HUES48 (cell line): ENCODE data around the gene S100A14.

ENCODE experiments used
- H3K27ac ChIP-seq: one replicate; pipeline ENCODE4 v1.7.0; 2013; ENCODE audit warnings: low read depth, low read length, inconsistent platforms
- H3K27me3 ChIP-seq: 2 replicates; pipeline ENCODE4 v1.6.1; 2013; ENCODE audit warnings: mild to moderate bottlenecking, low read length; ENCODE audit not compliant: control insufficient read depth, insufficient read depth
- H3K36me3 ChIP-seq: 2 replicates; pipeline ENCODE4 v1.6.1; 2013; ENCODE audit warnings: low read length; ENCODE audit not compliant: control insufficient read depth, insufficient read depth
- H3K4me1 ChIP-seq: 2 replicates; pipeline ENCODE4 v1.6.1; 2013; ENCODE audit warnings: mild to moderate bottlenecking, low read length; ENCODE audit not compliant: control insufficient read depth, insufficient read depth
- H3K4me3 ChIP-seq: 2 replicates; pipeline ENCODE4 v1.5.1; 2013; ENCODE audit warnings: mild to moderate bottlenecking, low read depth, low read length
- H3K9ac ChIP-seq: 2 replicates; pipeline ENCODE4 v1.6.1; 2013; ENCODE audit warnings: mild to moderate bottlenecking, low read depth, low read length, moderate library complexity
- H3K9me3 ChIP-seq: 2 replicates; pipeline ENCODE4 v1.6.1; 2013; ENCODE audit warnings: low read length; ENCODE audit not compliant: control insufficient read depth, insufficient read depth

S100A14 gene

DNA sequence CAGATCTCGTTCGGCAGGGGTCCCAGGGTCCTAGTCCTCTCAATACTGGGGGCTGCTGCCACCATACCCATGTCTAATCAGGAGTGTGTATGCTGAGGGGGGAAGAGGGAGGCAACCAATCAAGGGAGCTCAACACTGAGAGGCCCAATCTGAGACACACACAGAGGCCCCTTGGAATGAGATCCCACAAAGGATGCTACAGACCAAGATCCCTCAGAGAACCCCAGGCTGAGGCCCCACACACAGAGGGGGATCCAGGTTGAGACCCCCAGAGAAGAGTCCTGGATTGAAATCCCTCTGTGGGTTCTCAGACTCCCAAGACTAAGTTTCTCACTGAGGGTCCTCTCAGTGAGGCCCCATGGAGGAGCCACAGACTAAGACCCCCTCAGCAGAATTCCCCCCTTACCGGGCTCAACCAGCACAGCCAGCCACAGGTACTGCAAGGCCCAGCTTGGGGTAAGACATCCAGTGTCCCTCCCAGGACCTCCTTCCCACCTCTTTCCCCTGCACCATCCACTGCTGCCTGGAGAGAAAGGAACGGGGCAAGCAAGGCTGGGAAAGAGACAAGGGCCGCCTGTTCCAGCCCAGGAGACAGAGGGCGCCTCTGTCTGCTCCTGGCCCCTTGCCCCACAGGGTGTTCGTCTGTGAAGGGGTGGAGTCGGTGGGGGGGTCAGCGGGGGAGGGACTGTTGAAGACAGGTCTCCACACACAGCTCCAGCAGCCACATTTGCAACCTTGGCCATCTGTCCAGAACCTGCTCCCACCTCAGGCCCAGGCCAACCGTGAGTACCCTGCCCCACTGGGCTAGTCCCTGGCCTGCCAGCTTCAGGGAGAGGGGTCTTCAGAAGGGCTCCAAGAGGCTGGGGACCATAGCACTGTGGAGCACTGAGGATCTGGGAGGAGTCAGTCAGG lies 11.8 kb upstream of the S100A14 start, which contains the start of gene S100A1:
Gene S100A1 (plus strand): TSS at position 720 of the 912 bp plus-strand sequence. CDS start 2,088 bp downstream, outside the sequence.
- H3K4me1 ChIP-seq: peaks cover 23% of the 10 kb centered on the region
- peak within 1 kb of the TSS; percentile 73 for H3K4me3 ChIP-seq
- no peaks in the 10 kb centered on the region for H3K27me3 ChIP-seq
- no peaks in the 10 kb centered on the region for H3K9me3 ChIP-seq
- peak within 1 kb of the TSS; percentile 84 for H3K27ac ChIP-seq
- peak within 1 kb of the TSS; percentile 58 for H3K9ac ChIP-seq
- peaks cover 5% of the 10 kb centered on the region; the same call in 1 of the 2 replicates for H3K36me3 ChIP-seq

DNA sequence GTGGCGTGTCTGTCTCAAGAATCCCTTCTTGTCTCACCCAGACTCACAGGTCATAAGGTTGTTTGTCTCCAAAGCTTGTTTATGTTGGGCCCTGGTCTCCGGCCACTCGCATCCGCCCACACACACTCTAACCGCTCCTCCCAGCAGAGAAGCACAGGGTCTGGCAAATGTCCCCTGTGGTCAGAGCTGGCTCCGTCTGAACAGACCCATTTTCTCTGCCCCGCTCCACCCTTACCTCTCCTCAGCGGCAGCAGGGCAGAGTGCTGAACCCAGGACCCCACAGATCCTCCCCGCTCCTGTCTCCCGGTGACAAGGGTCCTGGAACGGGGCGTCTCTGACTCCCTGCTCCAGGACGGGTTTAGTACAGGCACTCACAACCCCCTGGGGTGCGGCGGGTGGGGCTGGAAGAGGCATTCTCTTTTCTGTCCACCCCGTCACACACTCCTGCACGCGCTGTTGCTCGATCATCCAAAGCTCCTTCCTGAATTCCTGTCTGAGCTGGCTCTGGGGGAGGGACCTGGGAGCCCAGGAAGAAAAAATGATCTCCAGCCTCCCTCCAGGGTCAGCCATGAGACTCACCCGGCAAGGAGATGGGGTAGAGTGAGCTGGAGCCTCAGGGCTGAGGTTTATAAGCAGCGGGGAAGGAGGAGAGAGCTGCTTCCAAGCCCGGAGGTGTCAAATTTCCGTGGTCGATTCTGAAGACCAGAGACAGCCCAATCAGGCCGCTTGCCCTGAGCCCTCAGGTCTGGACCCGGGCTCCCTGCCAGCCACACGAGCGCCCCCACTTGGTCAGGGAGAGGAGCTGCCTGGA lies 11.0 kb upstream of the S100A14 start, which contains the start of gene S100A13:
Gene S100A13 (minus strand): TSS at position 602 of the 811 bp plus-strand sequence. CDS start 1,033 bp downstream, outside the sequence.
- Histone ChIP-seq H3K9me3 (no peaks in the 10 kb centered on the region), H3K27ac (peak within 1 kb of the TSS; percentile 84), H3K4me1 (peaks cover 23% of the 10 kb centered on the region), H3K4me3 (peak within 1 kb of the TSS; percentile 73), H3K9ac (peak within 1 kb of the TSS; percentile 58), H3K36me3 (peaks cover 8% of the 10 kb centered on the region; the same call in 1 of the 2 replicates), H3K27me3 (no peaks in the 10 kb centered on the region)

DNA sequence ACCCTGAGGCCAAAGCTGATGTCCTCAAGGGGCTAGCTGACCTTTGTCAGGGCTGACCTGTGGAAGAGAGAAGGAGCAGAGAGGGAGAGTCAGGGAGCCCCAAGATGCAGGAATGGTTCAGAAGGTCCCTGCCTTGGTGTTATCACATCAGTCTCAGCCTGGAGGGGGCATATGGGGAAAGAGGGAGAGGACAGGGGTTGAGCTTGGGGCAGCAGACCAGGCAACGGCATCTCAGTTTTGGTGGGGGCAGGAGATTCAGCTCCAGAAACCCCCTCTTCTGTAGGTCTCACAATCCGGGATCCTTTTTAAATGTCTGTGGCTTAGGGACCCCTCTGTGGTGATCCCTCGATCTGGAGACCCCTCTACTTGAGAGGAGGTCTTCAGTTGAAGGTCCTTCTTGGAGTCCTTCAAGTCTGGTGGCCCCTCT lies 10.4 kb upstream of the S100A14 start:
- Histone ChIP-seq H3K36me3 (peaks cover 8% of the 10 kb centered on the region; the same call in 1 of the 2 replicates), H3K27me3 (no peaks in the 10 kb centered on the region), H3K9me3 (no peaks in the 10 kb centered on the region), H3K4me3 (peak overlapping the region; percentile 73), H3K27ac (peak overlapping the region; percentile 84), H3K9ac (0 out of 2 replicates have a peak overlapping the region, but pooled peaks have one; percentile 58), H3K4me1 (peaks cover 23% of the 10 kb centered on the region)

DNA sequence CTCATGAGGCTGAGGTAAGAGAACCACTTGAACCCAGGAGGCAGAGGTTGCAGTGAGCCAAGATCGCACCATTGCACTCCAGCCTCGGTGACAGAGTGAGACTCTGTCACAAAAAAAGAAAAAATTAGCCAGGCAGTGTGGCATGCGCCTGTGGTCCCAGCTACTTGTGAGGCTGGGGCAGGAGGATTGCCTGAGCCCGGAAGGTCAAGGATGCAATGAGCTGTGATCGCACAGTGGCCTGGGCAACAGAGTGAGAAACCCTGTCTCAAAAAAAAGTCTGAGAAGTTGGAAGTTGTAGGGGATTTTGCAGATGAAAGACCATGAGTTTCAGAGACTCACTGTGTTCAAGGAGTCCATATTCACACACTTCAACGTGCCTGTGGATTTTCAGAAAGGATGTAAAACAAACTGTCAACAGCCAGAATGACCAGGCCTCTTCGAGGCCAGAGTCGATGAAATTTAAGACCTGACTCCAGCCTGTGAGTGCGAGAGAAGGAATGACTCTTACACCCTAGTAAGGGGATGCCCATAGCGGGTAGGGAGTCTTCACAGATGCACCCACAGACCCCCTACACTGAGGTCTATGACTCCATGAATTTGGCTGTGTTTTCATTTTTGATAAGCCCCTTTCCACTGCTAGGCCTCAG lies 9.0 kb upstream of the S100A14 start:
- H3K9me3 ChIP-seq: no peaks in the 10 kb centered on the region
- peaks cover 23% of the 10 kb centered on the region for H3K4me1 ChIP-seq
- H3K27ac ChIP-seq: no peak overlapping the region

DNA sequence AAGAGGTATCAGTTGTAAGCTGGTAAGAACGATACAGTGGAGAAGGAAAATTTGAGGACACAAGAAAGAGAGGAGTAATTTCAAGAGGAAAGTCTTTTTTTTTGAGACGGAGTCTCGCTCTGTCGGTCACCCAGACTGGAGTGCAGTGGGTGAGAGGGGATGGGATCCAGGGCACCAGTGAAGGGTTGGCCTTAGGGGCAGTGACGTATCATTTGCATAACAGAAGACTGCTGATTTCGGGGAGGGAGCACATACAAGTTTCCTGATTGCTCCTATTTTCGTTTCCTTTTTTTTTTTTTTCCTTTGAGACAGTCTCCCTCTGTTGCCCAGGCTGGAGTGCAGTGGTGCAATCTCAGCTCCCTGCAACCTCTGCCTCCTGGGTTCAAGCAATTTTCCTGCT lies 7.0 kb upstream of the S100A14 start:
- Histone ChIP-seq H3K27ac (no peak overlapping the region), H3K36me3 (peaks cover 8% of the 10 kb centered on the region; the same call in 1 of the 2 replicates), H3K9me3 (no peaks in the 10 kb centered on the region), H3K9ac (no peak overlapping the region), H3K4me3 (no peak overlapping the region), H3K27me3 (no peaks in the 10 kb centered on the region), H3K4me1 (peaks cover 21% of the 10 kb centered on the region)

More for the DNA sequence above, 9.0 kb upstream of the S100A14 start:
- no peak overlapping the region for H3K4me3 ChIP-seq
- H3K27me3 ChIP-seq: no peaks in the 10 kb centered on the region
- H3K9ac ChIP-seq: no peak overlapping the region
- peaks cover 8% of the 10 kb centered on the region; the same call in 1 of the 2 replicates for H3K36me3 ChIP-seq

DNA sequence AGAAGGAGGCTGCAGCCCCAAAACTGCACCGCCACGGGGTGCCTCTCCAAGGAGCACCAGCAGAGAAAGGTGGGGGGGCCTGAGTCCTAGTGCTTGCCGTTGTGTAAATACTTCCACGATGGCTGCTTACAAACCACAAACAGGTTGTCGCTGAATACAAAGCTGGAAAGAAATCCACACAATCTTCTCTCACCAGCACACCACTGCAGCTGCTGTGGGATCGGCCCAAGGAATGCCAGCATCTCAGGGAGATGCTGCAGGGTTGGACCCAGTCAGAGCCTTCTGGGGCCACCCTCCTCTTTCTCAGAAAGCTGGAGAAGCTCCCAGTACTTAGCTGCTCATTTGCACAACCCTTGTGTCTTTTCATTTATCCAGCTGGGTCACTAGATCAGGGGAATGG lies 3.0 kb upstream of the S100A14 start:
- peaks cover 11% of the 10 kb centered on the region; the same call in 1 of the 2 replicates for H3K4me1 ChIP-seq
- peaks cover 8% of the 10 kb centered on the region; the same call in 1 of the 2 replicates for H3K36me3 ChIP-seq
- H3K4me3 ChIP-seq: no peak overlapping the region
- no peaks in the 10 kb centered on the region for H3K9me3 ChIP-seq
- no peak overlapping the region for H3K9ac ChIP-seq
- no peak overlapping the region for H3K27ac ChIP-seq
- no peaks in the 10 kb centered on the region for H3K27me3 ChIP-seq

DNA sequence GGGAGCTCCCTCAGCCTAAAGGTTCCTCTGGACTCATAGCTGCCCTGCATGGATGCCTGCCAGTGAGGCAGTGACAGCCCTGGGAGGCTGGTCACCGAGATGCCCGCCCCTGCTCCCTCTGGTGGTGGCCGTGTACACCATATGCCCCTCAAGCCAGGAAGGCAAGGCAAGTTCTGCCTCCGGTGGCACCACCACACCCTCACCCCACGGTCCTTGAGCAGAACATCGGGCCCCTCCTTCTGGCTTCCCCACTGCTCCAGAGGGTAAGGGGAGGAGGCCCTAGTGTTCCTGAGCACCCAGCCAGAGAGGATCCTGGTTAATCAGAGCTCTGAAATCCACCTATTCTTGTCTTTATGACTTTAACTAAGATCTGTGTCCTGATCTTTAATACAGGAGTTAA lies 1.5 kb upstream of the S100A14 start:
- no peak overlapping the region for H3K4me3 ChIP-seq
- H3K27me3 ChIP-seq: no peaks in the 10 kb centered on the region
- no peaks in the 10 kb centered on the region for H3K9me3 ChIP-seq
- no peak overlapping the region for H3K27ac ChIP-seq
- H3K36me3 ChIP-seq: 0 out of 2 replicates have a peak, but pooled peaks cover 3% of the 10 kb centered on the region
- H3K9ac ChIP-seq: no peak overlapping the region
- peaks cover 9% of the 10 kb centered on the region for H3K4me1 ChIP-seq

DNA sequence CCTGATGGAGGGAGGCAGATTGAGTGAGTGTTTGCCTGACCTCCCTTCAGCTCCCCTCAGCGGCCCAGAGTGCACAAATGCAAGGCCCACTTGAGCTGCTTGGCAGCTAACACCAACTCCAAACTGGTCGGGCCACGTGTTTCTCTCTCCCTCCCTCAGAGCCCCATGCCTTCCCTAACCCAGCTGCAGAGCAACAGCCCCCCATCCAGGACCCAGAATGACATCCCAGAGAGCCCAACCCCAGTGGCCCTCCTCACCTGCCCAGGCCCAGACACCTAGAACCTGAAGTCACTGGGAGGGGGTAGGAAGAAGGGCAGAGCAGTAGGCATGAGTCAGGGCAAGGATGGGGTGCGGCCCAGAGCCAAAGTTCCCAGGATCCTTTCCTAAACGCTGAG lies 789 bp upstream of the S100A14 start:
- H3K4me1 ChIP-seq: peaks cover 16% of the 10 kb centered on the region
- no peaks in the 10 kb centered on the region for H3K36me3 ChIP-seq
- no peak overlapping the region for H3K4me3 ChIP-seq
- H3K9me3 ChIP-seq: no peaks in the 10 kb centered on the region
- no peak overlapping the region for H3K9ac ChIP-seq
- H3K27me3 ChIP-seq: no peaks in the 10 kb centered on the region
- H3K27ac ChIP-seq: no peak overlapping the region

DNA sequence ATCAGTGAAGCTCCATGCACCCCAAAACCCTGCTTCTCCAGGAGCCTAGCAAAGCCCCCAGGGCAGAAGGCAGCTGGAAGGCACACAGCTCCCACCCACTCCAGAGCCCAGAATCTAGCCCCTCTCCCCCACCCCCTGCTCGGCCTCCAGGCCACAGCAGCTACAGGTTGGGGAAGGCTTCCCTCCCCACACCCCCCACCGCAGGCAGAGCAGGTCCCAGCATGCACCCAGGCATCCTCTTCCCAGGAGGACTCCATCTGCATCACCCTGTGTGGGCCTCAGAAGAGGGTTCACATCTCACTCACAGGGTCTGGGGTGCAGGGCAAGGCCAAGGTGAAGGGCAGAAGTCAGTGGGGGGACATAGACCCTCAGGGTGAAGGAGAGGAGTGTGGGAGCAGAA lies 719 bp downstream of the S100A14 start:
- Histone ChIP-seq H3K4me1 (peaks cover 16% of the 10 kb centered on the region), H3K9me3 (no peaks in the 10 kb centered on the region), H3K9ac (no peak overlapping the region), H3K4me3 (no peak overlapping the region), H3K27me3 (no peaks in the 10 kb centered on the region), H3K27ac (no peak overlapping the region), H3K36me3 (no peaks in the 10 kb centered on the region)

DNA sequence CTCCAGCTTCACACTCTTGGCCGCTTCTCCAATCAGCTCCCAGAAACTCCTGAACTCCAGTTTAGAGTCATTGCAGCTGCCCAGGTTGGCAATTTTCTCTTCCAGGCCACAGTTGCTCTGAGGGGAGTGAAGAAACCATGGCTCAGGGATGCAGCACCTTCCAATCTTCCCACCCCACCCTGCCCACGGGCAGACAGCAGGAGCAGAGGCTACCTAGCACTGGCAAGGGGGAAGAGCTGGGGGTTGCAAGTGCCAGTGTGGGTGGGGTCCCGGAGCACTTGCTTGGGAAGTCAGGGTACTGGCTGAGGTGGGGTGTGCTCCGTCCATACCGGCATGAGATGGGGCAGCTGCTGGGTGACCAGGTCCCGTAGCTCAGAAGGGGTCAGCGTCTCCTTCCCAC lies 1.2 kb downstream of the S100A14 start:
- H3K36me3 ChIP-seq: no peaks in the 10 kb centered on the region
- H3K9ac ChIP-seq: no peak overlapping the region
- H3K4me1 ChIP-seq: peaks cover 16% of the 10 kb centered on the region
- H3K9me3 ChIP-seq: no peaks in the 10 kb centered on the region
- no peak overlapping the region for H3K27ac ChIP-seq
- H3K27me3 ChIP-seq: no peaks in the 10 kb centered on the region
- no peak overlapping the region for H3K4me3 ChIP-seq
